TTC549 (cell line): ENCODE data around the gene POU6F2.
"Not testable (repeated sequence)": the region's sequence is repeated elsewhere in the genome, so short reads cannot be mapped to it uniquely, and the experiment has no call there.

Experiments
- FAIRE-seq: peaks from 2 replicates; lab custom pipeline; 2012; peaks lifted over from hg19 to GRCh38; lab: Jason Lieb, UNC

The POU6F2 gene

GRCh38 chr7:39001595-39001994 is 23.9 kb downstream of the POU6F2 start:
- no peak for FAIRE-seq

- no peak for FAIRE-seq
Measured at GRCh38 chr7:39002755-39003154, 25.0 kb downstream of the POU6F2 start.

GRCh38 chr7:39005036-39005435 is 27.3 kb downstream of the POU6F2 start:
- no peak for FAIRE-seq

GRCh38 chr7:39005461-39005860 is 27.8 kb downstream of the POU6F2 start:
- no peak for FAIRE-seq

- not testable (repeated sequence) for FAIRE-seq
Measured at GRCh38 chr7:39013049-39013939, 35.6 kb downstream of the POU6F2 start.

GRCh38 chr7:39016609-39017008 is 38.9 kb downstream of the POU6F2 start:
- FAIRE-seq = no peak

GRCh38 chr7:39017369-39017915 is 39.7 kb downstream of the POU6F2 start:
- FAIRE-seq = no peak

- FAIRE-seq = no peak
Measured at GRCh38 chr7:39022796-39023195, 45.1 kb downstream of the POU6F2 start.

GRCh38 chr7:39027491-39027890 is 49.8 kb downstream of the POU6F2 start:
- FAIRE-seq = no peak

GRCh38 chr7:39033885-39034624 is 56.3 kb downstream of the POU6F2 start:
- no peak for FAIRE-seq

- no peak for FAIRE-seq
Measured at GRCh38 chr7:39035156-39035555, 57.4 kb downstream of the POU6F2 start.

GRCh38 chr7:39035903-39036302 is 58.2 kb downstream of the POU6F2 start:
- FAIRE-seq = no peak

- no peak for FAIRE-seq
Measured at GRCh38 chr7:39042670-39043069, 65.0 kb downstream of the POU6F2 start.

GRCh38 chr7:39043531-39043930 is 65.8 kb downstream of the POU6F2 start:
- no peak for FAIRE-seq

- no peak for FAIRE-seq
Measured at GRCh38 chr7:39044489-39044888, 66.8 kb downstream of the POU6F2 start.

- FAIRE-seq = no peak
Measured at GRCh38 chr7:39045231-39045630, 67.5 kb downstream of the POU6F2 start.

GRCh38 chr7:39051279-39051678 is 73.6 kb downstream of the POU6F2 start:
- no peak for FAIRE-seq

GRCh38 chr7:39051707-39052106 is 74.0 kb downstream of the POU6F2 start:
- FAIRE-seq = no peak

- FAIRE-seq = no peak
Measured at GRCh38 chr7:39054731-39055130, 77.0 kb downstream of the POU6F2 start.

GRCh38 chr7:39056153-39056552 is 78.4 kb downstream of the POU6F2 start:
- FAIRE-seq = no peak

- no peak for FAIRE-seq
Measured at GRCh38 chr7:39062811-39063210, 85.1 kb downstream of the POU6F2 start.

GRCh38 chr7:39069031-39069430 is 91.3 kb downstream of the POU6F2 start:
- FAIRE-seq = no peak
